K562 (cell line): Measurements from ENCODE around the gene PELI3. TPM values are rescaled to one million over a fixed set of nuclear protein-coding genes. Genes with fewer than 3 reads are reported as not detected.

ENCODE experiments used
- ADNP ChIP-seq: fragments of 200-800 bp; sonication (Bioruptor generic); IDR thresholded peaks from 2 replicates; pipeline ENCODE4 v1.6.1; 2016; ENCODE audit warnings: missing genetic modification characterization, missing compliant biosample characterization
- FOXK1 ChIP-seq: sonication (generic); formaldehyde crosslinking; IDR thresholded peaks from 2 replicates; pipeline ENCODE4 v1.8.0; 2022; ENCODE audit warnings: missing genetic modification reagents, mild to moderate bottlenecking, borderline replicate concordance
- GABPB1 ChIP-seq: sonication (generic); formaldehyde crosslinking; IDR thresholded peaks from 2 replicates; pipeline ENCODE4 v1.8.0; 2022; ENCODE audit warnings: mild to moderate bottlenecking, missing genetic modification reagents
- HLTF ChIP-seq: fragments of 450-650 bp; IDR thresholded peaks from 2 replicates; pipeline ENCODE4 v1.6.1; 2016
- KAT7 ChIP-seq: sonication (generic); formaldehyde crosslinking; IDR thresholded peaks from 2 replicates; pipeline ENCODE4 v1.8.0; 2022; ENCODE audit warnings: missing genetic modification reagents, mild to moderate bottlenecking, borderline replicate concordance
- MIER1 ChIP-seq: fragments of 450-650 bp; IDR thresholded peaks from 2 replicates; pipeline ENCODE4 v1.6.1; 2016; ENCODE audit warnings: antibody characterized with exemption, mild to moderate bottlenecking, low read depth
- MTA1 ChIP-seq: fragments of 450-650 bp; IDR thresholded peaks from 2 replicates; pipeline ENCODE4 v1.6.1; 2017; ENCODE audit warnings: borderline replicate concordance
- MTA2 ChIP-seq: fragments of 450-650 bp; IDR thresholded peaks from 2 replicates; pipeline ENCODE4 v1.6.1; 2016; ENCODE audit warnings: low read depth
- NFIC ChIP-seq: fragments of 450-650 bp; IDR thresholded peaks from 2 replicates; pipeline ENCODE4 v1.6.1; 2017; ENCODE audit warnings: mild to moderate bottlenecking, inconsistent platforms
- RAD51 ChIP-seq: fragments of 450-650 bp; IDR thresholded peaks from 2 replicates; pipeline ENCODE4 v1.7.1; 2016; ENCODE audit warnings: low read depth, mild to moderate bottlenecking, borderline replicate concordance
- RHOXF2B ChIP-seq: fragments of 250-450 bp; sonication (Bioruptor Pico); conservative IDR thresholded peaks from 2 replicates; pipeline ENCODE4 v1.5.1; 2021
- SPI1 ChIP-seq: IDR thresholded peaks from 2 replicates; pipeline ENCODE4 v1.6.1; 2011; ENCODE audit warnings: low read depth, low read length, control low read depth, borderline replicate concordance
- ZBED1 ChIP-seq: IDR thresholded peaks from 2 replicates; pipeline ENCODE4 v1.6.1; 2014
- polyA plus RNA-seq, 8 experiments: library from polyadenylated mRNA; depleted of rRNA in 4 of 8; stranded (reverse) in 5 of 8; unstranded in 3 of 8; fragments of >200 nt; fragmentation: Nextera tagmentation in 2 of 8; fragmentation: Illumina TruSeq in 1 of 8; extraction: Ambion mirVana in 2 of 8; extraction: Trizol in 1 of 8; gene quantifications; 2 replicates each; pipeline versions ENCODE4 v1.2.1 to v1.2.3, GENCODE V29; 2011 to 2014; ENCODE audit warnings: inconsistent platforms in 1 of 8, missing spikeins in 1 of 8
- total RNA-seq, 7 experiments: library from RNA; depleted of rRNA in 6 of 7; stranded (reverse); fragments of >200 nt in 6 of 7; fragmentation: Illumina TruSeq in 2 of 7; extraction: Trizol in 2 of 7; gene quantifications; 2 replicates each; pipeline versions ENCODE4 v1.2.1 to v1.2.3, GENCODE V29; 2011 to 2021; ENCODE audit warnings: low replicate concordance in 1 of 7
- TF ChIP-seq, protein P1 (sequence below): fragments of 450-650 bp; IDR thresholded peaks from 2 replicates; pipeline ENCODE4 v1.6.1; 2016; ENCODE audit warnings: low read depth
- TF ChIP-seq, protein P2 (sequence below): fragments of 450-650 bp; formaldehyde crosslinking; IDR thresholded peaks from 2 replicates; pipeline ENCODE4 v1.4.0; 2022; ENCODE audit warnings: mild to moderate bottlenecking, moderate library complexity
- TF ChIP-seq, protein P3 (sequence below): IDR thresholded peaks from 2 replicates; pipeline ENCODE4 v1.6.1; 2011; ENCODE audit warnings: borderline replicate concordance, low read depth, mild to moderate bottlenecking, moderate library complexity, low read length; ENCODE audit not compliant: insufficient read depth, poor library complexity, severe bottlenecking
- TF ChIP-seq, protein P4 (sequence below): fragments of 250-450 bp; sonication (Bioruptor Pico); IDR thresholded peaks from 2 replicates; pipeline ENCODE4 v1.8.0; 2022; ENCODE audit warnings: inconsistent platforms

The PELI3 gene
- total and polyA plus RNA-seq, 9 of the 15 experiments (the other 6 are each of a cell fraction or from before 2014, with no cell fraction given), result 0.17 to 4.2 (median 1.9) TPM

DNA sequence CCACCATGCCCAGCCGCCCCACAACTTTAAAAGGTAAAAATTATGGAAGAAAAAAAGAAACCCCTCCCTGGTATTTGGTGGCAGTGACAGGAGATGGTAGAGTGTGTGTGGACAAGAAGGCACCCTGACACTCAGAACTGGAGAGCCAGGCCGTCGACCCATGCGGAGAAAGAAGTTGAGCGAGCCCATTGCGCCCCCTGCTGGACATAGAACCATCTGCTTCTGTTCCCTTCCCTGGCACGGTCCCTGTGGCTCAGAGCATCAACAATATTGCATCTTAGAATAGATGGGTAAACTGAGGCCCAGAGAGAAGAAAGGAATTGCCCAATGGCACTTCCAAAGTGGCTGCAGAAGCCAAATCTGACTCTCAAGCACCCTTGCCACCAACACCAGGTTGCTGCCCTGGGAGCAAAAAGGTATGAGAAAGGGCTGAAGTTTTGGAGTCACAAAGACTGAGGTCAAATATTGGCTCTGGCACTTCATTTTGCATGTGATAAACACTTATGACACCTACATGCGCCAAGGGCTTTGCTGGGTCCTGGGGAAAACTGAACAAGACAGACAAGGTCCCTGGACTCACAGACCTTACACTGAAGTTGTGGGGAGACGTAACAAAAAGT is 36.6 kb upstream of the PELI3 start (continued):
- TF ChIP-seq, protein P1, sequence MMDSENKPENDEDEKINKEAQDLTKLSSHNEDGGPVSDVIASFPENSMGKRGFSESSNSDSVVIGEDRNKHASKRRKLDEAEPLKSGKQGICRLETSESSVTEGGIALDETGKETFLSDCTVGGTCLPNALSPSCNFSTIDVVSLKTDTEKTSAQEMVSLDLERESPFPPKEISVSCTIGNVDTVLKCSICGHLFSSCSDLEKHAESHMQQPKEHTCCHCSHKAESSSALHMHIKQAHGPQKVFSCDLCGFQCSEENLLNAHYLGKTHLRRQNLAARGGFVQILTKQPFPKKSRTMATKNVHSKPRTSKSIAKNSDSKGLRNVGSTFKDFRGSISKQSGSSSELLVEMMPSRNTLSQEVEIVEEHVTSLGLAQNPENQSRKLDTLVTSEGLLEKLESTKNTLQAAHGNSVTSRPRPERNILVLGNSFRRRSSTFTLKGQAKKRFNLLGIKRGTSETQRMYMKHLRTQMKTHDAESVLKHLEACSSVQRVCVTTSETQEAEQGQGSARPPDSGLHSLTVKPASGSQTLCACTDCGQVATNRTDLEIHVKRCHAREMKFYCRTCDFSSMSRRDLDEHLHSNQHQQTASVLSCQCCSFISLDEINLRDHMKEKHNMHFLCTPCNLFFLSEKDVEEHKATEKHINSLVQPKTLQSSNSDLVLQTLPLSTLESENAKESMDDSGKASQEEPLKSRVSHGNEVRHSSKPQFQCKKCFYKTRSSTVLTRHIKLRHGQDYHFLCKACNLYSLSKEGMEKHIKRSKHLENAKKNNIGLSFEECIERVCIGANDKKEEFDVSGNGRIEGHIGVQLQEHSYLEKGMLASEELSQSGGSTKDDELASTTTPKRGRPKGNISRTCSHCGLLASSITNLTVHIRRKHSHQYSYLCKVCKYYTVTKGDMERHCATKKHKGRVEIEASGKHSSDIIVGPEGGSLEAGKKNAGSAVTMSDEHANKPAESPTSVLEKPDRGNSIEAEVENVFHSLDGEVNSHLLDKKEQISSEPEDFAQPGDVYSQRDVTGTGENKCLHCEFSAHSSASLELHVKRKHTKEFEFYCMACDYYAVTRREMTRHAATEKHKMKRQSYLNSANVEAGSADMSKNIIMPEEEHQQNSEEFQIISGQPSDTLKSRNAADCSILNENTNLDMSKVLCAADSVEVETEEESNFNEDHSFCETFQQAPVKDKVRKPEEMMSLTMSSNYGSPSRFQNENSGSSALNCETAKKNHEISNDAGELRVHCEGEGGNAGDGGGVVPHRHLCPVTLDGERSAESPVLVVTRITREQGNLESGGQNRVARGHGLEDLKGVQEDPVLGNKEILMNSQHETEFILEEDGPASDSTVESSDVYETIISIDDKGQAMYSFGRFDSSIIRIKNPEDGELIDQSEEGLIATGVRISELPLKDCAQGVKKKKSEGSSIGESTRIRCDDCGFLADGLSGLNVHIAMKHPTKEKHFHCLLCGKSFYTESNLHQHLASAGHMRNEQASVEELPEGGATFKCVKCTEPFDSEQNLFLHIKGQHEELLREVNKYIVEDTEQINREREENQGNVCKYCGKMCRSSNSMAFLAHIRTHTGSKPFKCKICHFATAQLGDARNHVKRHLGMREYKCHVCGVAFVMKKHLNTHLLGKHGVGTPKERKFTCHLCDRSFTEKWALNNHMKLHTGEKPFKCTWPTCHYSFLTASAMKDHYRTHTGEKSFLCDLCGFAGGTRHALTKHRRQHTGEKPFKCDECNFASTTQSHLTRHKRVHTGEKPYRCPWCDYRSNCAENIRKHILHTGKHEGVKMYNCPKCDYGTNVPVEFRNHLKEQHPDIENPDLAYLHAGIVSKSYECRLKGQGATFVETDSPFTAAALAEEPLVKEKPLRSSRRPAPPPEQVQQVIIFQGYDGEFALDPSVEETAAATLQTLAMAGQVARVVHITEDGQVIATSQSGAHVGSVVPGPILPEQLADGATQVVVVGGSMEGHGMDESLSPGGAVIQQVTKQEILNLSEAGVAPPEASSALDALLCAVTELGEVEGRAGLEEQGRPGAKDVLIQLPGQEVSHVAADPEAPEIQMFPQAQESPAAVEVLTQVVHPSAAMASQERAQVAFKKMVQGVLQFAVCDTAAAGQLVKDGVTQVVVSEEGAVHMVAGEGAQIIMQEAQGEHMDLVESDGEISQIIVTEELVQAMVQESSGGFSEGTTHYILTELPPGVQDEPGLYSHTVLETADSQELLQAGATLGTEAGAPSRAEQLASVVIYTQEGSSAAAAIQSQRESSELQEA, result no peak
- no peak for TF ChIP-seq SPI1
- no peak for TF ChIP-seq ZBED1
- TF ChIP-seq, protein P2, sequence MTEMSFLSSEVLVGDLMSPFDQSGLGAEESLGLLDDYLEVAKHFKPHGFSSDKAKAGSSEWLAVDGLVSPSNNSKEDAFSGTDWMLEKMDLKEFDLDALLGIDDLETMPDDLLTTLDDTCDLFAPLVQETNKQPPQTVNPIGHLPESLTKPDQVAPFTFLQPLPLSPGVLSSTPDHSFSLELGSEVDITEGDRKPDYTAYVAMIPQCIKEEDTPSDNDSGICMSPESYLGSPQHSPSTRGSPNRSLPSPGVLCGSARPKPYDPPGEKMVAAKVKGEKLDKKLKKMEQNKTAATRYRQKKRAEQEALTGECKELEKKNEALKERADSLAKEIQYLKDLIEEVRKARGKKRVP (CRISPR knock-in tag), result no peak
- TF ChIP-seq NFIC, result no peak
- TF ChIP-seq HLTF, result no peak
- no peak for TF ChIP-seq KAT7 (CRISPR knock-in tag)
- TF ChIP-seq, protein P3, sequence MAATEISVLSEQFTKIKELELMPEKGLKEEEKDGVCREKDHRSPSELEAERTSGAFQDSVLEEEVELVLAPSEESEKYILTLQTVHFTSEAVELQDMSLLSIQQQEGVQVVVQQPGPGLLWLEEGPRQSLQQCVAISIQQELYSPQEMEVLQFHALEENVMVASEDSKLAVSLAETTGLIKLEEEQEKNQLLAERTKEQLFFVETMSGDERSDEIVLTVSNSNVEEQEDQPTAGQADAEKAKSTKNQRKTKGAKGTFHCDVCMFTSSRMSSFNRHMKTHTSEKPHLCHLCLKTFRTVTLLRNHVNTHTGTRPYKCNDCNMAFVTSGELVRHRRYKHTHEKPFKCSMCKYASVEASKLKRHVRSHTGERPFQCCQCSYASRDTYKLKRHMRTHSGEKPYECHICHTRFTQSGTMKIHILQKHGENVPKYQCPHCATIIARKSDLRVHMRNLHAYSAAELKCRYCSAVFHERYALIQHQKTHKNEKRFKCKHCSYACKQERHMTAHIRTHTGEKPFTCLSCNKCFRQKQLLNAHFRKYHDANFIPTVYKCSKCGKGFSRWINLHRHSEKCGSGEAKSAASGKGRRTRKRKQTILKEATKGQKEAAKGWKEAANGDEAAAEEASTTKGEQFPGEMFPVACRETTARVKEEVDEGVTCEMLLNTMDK, result peak; percentile 48
- TF ChIP-seq ADNP, result no peak
- 0 out of 2 replicates have a peak, but pooled peaks have one; percentile 43 for TF ChIP-seq MIER1
- TF ChIP-seq RHOXF2B, result no peak
- TF ChIP-seq GABPB1 (CRISPR knock-in tag), result no peak
- TF ChIP-seq, protein P4, sequence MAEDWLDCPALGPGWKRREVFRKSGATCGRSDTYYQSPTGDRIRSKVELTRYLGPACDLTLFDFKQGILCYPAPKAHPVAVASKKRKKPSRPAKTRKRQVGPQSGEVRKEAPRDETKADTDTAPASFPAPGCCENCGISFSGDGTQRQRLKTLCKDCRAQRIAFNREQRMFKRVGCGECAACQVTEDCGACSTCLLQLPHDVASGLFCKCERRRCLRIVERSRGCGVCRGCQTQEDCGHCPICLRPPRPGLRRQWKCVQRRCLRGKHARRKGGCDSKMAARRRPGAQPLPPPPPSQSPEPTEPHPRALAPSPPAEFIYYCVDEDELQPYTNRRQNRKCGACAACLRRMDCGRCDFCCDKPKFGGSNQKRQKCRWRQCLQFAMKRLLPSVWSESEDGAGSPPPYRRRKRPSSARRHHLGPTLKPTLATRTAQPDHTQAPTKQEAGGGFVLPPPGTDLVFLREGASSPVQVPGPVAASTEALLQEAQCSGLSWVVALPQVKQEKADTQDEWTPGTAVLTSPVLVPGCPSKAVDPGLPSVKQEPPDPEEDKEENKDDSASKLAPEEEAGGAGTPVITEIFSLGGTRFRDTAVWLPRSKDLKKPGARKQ, result no peak
- no peak for TF ChIP-seq MTA1
- TF ChIP-seq RAD51, result no peak
- no peak for TF ChIP-seq MTA2
- no peak for TF ChIP-seq FOXK1 (CRISPR knock-in tag)
